ENCODE data around the gene TYK2.
"Not testable (repeated sequence)": the region's sequence is repeated elsewhere in the genome, so short reads cannot be mapped to it uniquely, and the experiment has no call there.

Gene TYK2

DNA sequence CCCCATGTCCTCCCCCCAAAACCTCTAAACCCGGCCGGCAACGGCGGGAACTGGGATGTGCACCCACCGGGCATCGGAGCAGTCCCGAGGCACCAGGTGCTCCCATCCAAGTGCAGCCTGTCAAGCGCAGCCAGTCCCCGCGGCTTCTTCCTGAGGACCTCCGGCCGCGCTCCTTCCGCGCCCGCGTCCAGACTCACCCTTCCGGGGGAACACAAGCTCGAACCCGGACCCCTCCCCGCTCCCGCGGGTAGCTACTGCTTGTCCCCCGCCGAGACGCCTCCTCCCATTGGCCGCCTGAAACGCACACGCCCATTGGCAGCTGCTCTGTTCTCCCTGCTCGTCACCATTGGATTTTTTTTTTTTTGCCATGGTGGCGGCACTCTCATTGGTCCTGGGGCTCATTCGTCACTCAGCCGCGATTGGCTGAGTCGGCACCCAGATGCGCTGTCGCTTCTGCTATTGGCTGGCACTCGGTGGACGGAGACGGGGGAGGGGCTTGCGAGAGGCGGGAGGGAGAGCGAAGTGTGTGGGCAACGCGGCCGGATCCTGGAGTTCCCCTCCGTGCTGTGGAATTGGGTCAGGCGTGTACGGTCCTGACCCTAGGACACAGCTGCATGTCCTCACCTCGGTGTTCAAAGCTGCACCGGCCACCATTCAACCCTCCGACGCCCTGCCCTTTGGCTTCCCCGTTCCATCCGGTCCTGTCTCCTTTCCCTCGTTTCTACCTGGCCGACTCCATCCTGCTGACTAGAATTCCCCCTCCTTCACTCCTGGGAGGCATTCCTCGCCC, at the start of gene TYK2:
TSS of gene TYK2 (minus strand) at position 260 of the 790 bp plus-strand sequence. CDS start 2,166 bp downstream, outside the sequence.
- peak; percentile 98 for FAIRE-seq

DNA sequence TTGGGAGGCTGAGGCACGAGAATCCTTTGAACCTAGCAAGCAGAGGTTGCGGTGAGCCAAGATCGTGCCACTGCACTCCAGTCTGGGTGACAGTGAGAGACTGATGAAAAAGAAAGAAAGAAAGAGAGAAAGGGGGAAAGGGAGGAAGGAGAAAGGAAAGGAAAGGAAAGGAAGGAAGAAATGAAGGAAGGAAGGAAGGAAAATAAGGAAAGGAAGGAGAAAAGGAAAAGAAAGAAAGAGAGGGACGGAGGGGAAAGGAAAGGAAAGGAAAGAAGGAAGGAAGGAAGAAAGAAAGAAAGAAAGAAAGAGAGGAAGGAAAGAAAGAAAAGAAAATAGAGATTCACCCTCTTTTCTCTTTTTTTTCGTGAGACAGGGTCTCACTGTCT, 48.6 kb upstream of the TYK2 start:
- FAIRE-seq, result no peak

DNA sequence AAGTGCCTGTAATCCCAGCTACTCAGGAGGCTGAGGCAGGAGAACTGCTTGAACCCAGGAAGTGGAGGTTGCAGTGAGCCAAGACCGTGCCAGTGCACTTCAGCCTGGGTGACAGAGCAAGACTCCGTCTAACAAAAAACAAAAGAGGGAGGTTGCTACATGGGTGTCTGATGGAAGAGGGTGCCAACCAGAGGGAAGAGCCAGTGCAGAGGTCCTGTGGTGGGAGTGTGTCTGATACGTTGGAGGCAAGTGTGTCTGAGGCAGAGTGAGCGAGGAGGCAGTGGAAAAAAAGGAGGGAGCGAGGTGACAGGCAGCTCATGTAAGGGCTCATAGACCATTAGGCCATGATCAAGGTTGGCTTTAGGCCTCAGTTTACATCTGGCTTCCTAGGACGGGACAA, 46.8 kb upstream of the TYK2 start:
- FAIRE-seq, result no peak

DNA sequence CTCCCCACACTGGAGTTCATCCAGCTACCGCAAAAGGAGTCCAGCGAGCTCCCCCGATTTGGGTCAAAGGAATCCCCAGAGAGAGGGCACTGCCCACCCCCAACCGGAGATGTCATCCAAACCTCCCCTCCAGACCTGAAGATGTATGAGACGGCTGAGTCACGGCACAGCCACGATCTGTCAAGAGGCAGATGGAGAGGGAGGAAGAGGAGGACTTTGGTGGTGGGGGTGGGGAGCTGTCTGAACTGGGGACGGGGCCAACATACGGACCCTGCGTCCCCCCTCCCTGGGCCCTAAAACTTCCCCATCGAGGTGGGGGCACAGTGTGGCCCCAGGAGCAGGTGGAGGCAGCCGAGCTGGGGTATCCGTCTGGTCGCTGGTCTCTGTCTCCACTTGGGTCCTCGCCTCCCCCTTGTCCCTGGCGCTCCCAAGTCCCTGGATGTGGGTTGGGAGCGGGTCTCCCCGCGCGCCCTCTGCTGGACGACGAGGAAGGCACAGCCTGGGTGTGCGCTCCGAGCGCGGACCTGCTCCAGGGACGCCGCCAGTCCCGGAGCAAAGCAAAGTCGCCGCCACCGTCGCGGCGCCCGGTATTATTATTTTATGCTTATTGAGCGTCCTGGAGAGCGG, 43.8 kb upstream of the TYK2 start:
- no peak for FAIRE-seq

DNA sequence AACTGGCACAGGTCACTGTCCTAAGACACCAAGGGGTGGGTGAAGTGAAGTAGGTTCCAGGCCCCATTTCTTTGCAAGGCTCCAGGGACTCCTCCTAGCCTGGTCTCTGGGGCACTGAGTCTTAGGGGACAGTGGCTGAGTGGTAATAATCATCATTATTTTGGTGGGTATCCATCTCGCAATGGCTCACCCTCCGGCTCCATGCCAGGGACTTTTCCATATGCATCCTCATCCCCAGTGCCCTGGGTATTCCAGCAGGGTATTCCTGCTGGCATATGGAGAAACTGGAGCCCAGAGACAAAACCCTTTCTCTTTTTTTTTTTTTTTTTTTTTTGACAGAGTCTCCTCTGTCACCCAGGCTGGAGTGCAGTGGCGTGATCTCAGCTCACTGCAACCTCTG, 42.5 kb upstream of the TYK2 start:
- no peak for FAIRE-seq

DNA sequence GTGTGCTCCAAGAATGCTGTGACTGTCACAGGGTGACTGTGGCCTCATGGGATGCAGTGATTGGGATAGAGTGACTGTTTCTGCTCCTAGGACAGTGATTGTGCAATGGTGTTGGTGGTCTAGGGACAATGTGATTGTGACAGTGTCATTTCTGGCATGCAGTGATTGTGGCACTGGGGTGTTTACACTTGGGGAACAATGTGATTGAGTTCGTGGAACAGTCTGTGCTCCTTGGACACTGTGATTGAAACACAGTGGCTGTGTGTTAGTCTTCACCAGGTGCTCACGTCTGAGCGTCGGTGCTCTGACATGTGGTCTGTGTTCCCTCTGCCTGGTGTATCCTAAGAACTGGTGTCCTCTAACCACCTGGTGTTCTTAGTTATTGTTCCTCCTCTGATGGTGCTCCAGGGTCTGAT, 41.7 kb upstream of the TYK2 start:
- FAIRE-seq, result no peak

DNA sequence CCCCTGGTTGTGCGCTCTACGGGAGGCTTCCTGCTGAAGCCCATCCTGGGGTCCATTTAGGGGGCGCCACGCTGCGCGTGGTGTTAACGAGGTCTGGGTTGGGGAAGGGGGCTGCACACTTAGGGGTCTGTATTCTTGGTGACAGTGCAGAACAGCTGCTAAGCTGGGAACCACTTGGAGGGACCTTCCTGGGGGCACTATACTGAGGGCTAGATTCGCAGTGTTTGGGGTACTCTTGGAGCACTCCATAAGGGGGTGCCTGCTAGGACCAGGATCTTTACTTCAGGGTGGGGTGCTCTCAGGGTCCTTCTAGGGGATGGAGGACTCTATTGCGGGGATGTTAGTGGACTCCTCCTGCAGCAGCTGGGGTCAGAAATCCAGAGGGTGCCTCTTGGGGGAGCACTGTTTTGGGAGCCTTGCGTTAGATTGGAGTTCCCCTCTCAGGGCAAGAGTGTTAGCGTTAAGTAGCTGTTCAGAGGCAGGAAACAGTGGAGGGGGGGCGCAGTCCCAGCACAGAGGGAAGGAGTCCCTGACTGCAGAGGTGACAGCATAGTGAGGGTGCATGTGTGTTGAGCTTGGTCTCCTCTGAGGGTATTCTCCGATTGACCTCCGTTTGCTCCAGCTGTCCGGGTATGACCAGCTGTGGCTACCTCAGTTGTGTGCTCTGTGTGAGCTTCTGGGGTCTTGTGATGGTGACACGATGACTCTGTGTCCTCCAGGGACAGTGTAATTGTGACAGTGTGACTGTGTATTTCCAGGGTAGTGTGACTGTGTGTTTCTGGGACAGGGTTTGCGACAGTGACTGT, 41.1 kb upstream of the TYK2 start:
- FAIRE-seq, result no peak

DNA sequence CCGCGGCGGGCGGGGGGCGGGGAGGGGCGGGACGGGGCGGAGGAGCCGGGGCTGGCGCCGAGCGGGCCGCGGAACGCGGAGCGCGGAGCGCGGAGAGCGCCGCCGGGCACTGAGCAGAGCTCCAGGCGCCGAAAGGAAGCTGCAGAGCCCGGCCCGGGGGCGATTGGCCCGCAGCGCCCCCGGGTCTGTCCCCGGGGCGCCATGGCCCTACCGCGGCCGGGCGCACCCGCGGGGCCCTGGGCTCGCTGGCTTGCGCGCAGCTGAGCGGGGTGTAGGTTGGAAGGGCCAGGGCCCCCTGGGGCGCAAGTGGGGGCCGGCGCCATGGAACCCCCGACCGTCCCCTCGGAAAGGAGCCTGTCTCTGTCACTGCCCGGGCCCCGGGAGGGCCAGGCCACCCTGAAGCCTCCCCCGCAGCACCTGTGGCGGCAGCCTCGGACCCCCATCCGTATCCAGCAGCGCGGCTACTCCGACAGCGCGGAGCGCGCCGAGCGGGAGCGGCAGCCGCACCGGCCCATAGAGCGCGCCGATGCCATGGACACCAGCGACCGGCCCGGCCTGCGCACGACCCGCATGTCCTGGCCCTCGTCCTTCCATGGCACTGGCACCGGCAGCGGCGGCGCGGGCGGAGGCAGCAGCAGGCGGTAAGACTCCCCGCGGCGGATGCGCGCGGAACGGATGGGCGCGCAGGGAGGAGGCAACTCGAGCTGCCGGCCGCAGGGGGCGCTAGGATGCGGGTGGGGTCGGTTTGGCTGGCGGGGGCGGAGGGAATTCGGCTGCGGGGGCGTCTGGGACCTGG, 40.3 kb upstream of the TYK2 start, which contains the start of gene PDE4A:
TSS of gene PDE4A (plus strand) at position 95 of the 796 bp plus-strand sequence. CDS start at position 322, 227 bp downstream.
- no peak for FAIRE-seq

DNA sequence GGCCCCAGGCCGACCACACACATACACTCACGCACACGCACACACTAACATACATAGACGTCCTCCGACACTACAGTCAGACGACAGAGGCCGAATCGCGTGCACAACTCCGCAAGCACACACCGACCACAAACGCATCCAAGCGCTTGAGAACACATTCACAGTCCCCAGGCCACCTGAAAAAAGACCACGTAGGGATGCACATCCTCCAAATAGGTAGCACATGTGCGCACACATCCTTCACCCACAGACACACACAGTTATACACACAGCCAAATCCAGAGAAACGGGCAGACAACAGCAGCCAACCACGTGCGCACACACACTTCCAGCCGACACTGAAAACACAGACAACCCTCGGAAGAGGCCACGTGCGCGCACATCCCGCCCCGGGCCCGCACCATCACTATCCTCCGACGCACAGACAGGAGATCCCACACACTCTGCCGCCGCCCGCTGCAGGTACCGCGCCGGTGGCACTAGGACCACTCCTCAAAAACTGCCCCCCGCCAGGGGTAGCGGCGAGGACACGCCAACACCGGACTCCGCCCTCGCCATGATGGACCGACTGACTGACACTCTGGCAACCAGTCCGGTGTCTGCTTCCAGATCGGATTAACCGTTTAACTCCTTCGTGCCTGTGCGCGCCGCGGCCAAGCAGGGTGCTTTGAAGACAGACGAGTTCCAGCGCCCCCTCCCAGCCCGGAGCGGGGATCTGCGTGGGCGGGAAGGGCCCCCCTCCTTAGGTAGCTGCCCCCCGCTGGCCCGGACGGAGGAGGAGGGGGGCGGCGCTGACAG, 39.5 kb upstream of the TYK2 start:
- FAIRE-seq, result peak; percentile 78

DNA sequence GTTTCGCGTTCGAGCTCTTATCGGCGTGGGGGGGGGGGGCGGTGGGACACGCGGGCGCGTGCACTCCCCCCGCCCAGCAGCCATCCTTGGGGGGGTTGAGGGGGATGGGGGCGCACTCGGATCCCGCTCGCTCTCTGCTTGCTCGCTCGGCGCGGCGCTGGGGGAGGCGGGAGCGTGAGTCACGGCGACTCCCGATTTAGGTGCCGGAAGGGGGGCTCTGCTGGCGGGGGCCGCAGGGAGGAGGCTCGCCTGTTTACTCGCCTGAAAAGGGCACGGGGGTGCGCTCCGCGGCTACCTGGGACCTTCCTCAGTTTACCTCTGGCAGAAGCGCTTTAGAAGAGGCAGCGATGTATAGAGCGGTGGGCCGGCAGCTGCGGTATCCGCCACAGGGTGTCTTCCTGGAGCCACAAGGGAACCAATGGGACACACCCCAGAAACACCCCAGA, 38.9 kb upstream of the TYK2 start:
- FAIRE-seq, result no peak

DNA sequence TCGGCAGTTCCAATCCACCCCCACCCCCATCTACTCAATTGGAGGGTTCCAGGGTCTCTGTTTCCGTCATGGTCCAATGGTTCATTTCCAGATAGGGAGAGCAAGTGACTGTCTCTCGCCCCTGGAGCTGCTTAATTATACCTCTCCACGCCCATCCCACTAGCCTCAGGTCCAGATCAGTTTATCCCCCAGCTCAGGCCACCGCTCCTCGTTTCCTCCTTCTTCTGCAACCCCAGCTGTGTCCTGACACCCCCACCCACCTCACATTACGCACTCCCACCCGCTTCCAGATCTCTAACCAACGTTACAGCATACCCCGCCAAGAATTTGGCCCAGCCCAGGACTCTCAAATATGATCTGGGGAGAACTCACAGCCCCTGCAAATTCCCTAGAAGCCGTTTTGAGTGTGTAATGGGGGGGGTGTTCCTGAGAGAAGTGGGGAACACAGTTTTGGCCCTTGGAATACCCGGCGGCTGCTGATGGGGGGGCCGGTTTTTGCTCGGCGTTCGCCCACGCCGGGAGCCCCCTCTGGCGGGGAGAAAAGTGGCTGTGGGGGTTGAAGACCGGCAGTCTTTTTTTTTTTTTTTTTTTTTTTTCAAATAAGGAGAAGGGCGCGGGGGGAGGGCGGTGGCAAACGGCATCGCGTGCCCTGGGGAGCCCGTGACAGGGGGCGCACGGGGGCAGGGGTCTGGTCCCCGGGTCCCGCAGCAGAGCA, 38.3 kb upstream of the TYK2 start:
- FAIRE-seq, result peak; percentile 60

DNA sequence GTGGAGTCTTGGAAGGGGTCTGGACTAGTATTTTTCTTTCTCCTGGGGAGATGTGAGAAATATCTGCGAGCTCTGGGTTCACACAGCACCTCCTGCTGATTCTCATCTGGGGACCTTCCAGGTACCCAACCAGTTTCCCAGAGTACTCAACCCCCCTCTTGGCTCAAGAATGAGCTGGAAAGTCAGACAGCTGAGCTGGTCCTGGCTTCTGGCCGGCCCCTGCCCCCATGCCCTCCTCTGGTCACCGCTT, 37.8 kb upstream of the TYK2 start:
- FAIRE-seq, result no peak

DNA sequence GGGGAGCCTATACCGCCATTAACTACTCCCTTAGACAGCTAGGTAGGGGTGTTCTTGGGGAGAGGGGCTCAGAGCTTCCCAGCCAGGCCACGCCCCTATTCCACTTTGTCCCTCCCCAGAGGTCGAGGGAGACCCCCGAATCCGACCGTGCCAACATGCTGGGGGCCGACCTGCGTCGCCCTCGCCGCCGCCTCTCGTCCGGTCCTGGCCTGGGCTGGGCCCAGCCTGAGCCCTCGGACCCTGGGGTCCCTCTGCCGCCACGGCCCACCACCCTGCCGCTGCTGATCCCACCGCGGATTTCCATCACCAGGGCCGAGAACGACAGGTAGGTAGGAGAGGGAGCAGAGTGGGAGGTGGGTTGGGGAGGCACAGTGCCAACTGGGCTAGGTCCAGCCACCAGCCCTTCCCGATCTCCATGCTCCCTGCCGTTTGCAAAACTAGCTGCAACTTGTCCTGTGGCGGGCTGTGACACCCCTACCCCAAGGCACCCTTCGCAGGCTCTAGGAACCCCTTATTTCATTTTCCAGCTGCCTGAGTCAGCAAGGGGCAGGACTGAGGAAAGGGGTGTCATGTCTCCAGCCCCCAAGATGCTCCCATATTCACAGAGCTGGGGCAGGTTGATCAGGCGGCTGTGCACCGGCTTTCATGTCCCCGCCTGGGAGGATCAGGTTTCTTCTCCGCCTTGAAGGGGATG, 37.3 kb upstream of the TYK2 start:
- FAIRE-seq, result no peak

DNA sequence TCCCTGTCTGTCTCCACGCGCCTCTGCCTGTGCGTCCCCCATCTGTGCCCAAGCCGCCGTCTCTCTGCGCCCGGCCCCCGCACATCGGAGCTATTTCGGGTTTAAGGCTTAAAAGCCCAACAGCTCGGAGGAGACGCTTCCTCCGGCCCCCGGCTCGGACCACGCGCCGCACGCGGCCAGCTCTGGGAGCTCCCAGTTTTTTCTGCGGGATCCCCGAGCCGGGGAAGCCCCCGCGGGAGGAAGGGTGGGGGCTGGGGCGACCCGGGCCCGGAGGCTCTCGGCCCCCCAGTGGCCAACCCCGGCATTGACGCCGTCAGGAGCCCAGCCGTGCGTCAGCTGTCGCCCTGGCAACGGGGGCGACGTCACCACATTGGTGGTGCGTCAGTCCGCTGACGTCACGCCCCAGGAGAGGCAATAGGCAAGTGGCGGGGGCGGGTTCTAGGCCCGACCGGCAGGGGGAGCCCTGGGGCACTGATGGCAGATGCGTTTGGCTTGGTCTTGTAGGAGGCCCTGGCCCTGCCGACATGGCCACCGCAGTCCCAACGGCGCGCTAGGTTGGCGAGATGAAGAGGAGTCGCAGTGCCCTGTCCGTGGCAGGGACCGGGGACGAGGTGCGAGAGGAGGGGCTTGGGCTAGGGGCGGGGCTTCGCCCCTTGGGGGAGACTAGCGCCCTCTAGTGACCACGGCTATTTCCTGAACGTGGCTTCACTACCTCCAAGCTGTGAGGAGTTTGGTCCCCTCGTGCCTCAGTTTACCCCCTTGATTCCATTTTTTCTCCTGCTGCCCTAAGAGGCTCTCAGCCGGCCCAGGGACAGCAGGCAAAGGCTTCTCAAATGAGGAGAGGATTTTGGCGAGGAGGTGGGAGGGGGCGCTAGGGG, 36.2 kb upstream of the TYK2 start:
- peak; percentile 86 for FAIRE-seq

DNA sequence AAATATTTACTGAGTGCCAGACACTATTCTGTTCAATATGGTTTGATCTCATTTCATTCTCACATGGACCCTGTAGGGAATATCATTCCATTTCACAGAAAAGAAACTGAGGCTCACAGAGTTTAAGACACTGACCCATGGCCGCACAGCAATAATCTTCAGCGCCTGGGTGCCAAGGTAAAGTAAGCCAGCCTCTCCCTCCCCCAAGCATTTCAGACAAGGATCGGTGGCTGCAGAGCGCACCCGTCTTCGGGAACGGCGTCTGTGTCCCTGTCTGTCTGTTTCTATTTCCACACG, 35.7 kb upstream of the TYK2 start:
- no peak for FAIRE-seq

DNA sequence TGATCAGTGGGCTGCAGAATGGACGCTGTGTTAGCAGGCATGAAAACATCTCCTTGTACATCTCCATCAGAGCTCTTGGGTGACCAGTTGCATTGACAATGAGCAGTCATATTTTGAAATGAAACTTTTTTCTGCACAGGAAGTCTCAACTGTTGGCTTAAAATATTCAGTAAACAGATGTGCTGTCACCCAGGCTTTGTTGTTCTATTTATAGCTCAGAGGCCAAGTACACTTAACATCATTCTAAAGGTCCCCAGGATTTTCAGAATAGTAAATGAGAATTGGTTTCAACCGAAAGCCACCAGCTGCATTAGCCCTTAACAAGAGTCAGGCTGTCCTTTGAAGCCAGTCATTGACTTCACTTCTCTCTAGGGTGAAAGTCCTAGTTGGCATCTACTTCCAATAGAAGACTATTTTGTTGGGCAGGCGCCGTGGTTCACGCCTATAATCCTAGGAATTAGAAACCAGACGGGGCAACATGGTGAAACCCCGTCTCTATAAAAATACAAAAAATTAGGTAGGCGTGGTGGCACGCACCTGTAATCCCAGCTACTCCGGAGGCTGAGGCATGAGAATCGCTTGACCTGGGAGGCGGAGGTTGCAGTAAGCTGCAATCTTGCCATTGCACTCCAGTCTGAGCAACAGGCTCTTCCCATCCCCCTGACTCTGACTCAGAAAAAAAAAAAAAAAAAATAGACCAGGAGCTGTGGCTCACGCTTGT, 32.0 kb upstream of the TYK2 start:
- no peak for FAIRE-seq

DNA sequence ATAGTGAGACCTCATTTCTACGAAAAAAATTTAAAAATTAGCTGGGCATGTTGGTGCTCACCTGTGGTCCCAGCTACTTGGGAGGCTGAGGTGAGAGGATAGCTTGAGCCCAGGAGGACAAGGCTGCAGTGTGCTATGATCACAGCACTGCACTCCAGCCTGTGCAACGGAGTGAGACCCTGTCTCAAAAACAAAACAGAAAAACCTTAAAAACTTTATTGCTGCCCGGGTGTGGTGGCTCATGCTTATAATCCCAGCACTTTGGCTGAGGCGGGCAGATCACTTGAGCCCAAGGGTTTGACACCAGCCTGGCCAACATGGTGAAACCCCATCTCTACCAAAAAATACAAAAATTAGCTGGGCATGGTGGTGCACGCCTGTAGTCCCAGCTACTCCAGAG, 30.9 kb upstream of the TYK2 start:
- FAIRE-seq, result not testable (repeated sequence)

DNA sequence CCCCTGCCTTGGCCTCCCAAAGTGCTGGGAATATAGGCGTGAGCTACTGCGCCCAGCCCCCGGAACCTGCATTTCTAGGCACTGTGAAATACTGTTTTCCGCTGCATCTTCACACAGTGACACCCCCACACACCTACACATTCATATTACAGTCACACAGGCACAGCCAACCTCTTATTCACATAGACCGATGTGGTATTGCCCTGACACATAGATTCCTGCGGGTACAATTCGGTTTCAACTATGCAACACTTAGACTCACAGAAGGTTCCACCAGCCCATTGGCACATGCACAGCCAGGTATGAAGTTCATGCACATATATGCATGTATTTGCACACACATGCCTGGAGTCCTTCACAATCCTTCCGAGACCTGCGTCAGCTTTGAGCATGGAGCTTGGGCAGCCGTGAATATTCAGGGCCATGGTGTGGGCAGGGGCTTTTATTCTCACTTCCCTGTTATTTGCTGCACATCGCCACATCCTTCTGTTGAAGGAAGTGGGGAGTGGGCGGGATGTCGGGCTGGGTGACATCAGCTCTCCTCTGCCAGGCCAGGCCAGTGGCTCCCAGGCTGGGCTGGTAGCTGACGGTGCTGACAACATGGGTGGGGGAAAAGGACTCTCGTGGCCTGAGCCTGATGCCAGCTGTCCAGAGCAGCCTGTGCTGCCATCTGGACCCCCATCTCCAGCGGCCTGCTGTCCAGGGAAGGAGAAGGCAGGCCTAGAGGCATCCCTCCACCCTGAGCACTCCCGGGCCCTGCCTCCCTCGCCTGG, 28.3 kb upstream of the TYK2 start:
- no peak for FAIRE-seq

DNA sequence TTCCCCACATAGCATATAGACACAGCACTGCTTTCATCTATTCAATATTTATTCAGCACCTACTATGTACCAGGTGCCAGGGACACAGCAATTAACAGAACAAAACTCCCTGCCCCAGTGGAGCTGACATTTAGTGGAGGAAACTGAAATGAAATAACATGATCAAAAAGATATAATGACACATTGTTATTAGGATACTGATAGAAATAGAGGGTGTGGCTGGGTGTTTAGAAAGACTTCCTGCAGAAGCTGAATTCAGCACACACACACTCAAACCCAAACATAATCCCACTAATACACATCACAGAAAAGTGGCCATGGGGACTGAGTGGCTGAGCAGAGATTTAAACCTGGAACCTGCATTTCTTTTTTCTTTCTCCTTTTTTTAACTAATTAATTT, 26.7 kb upstream of the TYK2 start:
- no peak for FAIRE-seq
